Inferior parietal cortex (tissue), 1 donor: ENCODE measurements around the gene AP2B1.

Experiments
- DNase-seq: peaks from one replicate; pipeline ENCODE4 v3.0.0-alpha.2; 2016; ENCODE audit errors: extremely low spot score

Gene AP2B1

GRCh38 chr17:35730400-35731005 lies 143.4 kb downstream of the AP2B1 start:
- no peak for DNase-seq

GRCh38 chr17:35731239-35731916 lies 144.3 kb downstream of the AP2B1 start, which contains the start of gene RASL10B:
Gene RASL10B (plus strand): TSS chr17:35731639. CDS start chr17:35735185, 3,546 bp downstream.
- no peak for DNase-seq

- no peak for DNase-seq
These were observed 145.0 kb downstream of the AP2B1 start for GRCh38 chr17:35731917-35732805.

GRCh38 chr17:35732806-35733136 lies 145.6 kb downstream of the AP2B1 start:
- DNase-seq = no peak

- no peak for DNase-seq
These were observed 146.2 kb downstream of the AP2B1 start for GRCh38 chr17:35733366-35733765.

- no peak for DNase-seq
These were observed 147.3 kb downstream of the AP2B1 start for GRCh38 chr17:35734396-35734795.

- DNase-seq = no peak
These were observed 148.1 kb downstream of the AP2B1 start for GRCh38 chr17:35735036-35735805.

GRCh38 chr17:35736236-35736635 lies 149.1 kb downstream of the AP2B1 start:
- no peak for DNase-seq

GRCh38 chr17:35738519-35739133 lies 151.5 kb downstream of the AP2B1 start:
- DNase-seq = no peak

GRCh38 chr17:35740216-35740615 lies 153.1 kb downstream of the AP2B1 start:
- DNase-seq = no peak

- DNase-seq = no peak
These were observed 154.1 kb downstream of the AP2B1 start for GRCh38 chr17:35740997-35741931.

GRCh38 chr17:35742496-35742895 lies 155.4 kb downstream of the AP2B1 start:
- no peak for DNase-seq

GRCh38 chr17:35742896-35743477 lies 155.9 kb downstream of the AP2B1 start:
- no peak for DNase-seq

- DNase-seq = no peak
These were observed 156.7 kb downstream of the AP2B1 start for GRCh38 chr17:35743626-35744328.

GRCh38 chr17:35744830-35745229 lies 157.7 kb downstream of the AP2B1 start:
- no peak for DNase-seq

- DNase-seq = no peak
These were observed 158.1 kb downstream of the AP2B1 start for GRCh38 chr17:35745246-35745645.

GRCh38 chr17:35745749-35746320 lies 158.7 kb downstream of the AP2B1 start:
- no peak for DNase-seq

- peak; percentile 83 for DNase-seq
These were observed 160.5 kb downstream of the AP2B1 start for GRCh38 chr17:35747540-35748017.

GRCh38 chr17:35748341-35748841 lies 161.3 kb downstream of the AP2B1 start:
- DNase-seq = no peak
